Measurements from ENCODE around the gene ZNF490. TPM values are rescaled to one million over a fixed set of nuclear protein-coding genes. Genes with fewer than 3 reads are reported as not detected.
"Not testable (repeated sequence)": the region's sequence is repeated elsewhere in the genome, so short reads cannot be mapped to it uniquely, and the experiment has no call there.

The ZNF490 gene
- polyA plus RNA-seq (ENCODE audit: insufficient read length) = 5.7 TPM
- long read RNA-seq, donor 1, full-length matches to known transcripts = 1 of 1 reads
- long read RNA-seq, donor 1, partial matches to known transcripts = 0 of 1 reads
- long read RNA-seq, donor 1, other reads (novel, unspliced or antisense) = 0 of 1 reads
- long read RNA-seq, donor 2, partial matches to known transcripts = 0 of 1 reads
- long read RNA-seq, donor 2, other reads (novel, unspliced or antisense) = 0 of 1 reads
- long read RNA-seq, donor 3, full-length matches to known transcripts = 1 of 1 reads
- long read RNA-seq, donor 3, partial matches to known transcripts = 0 of 1 reads
- long read RNA-seq, donor 3, other reads (novel, unspliced or antisense) = 0 of 1 reads
- long read RNA-seq, donor 4 = 0 reads
- long read RNA-seq, donor 5, partial matches to known transcripts = 8 of 8 reads
- long read RNA-seq, donor 5, other reads (novel, unspliced or antisense) = 0 of 8 reads
- long read RNA-seq, donor 6, partial matches to known transcripts = 16 of 16 reads
- long read RNA-seq, donor 6, other reads (novel, unspliced or antisense) = 0 of 16 reads
- long read RNA-seq, donor 7, full-length matches to known transcripts = 2 of 2 reads
- long read RNA-seq, donor 7, partial matches to known transcripts = 0 of 2 reads
- long read RNA-seq, donor 7, other reads (novel, unspliced or antisense) = 0 of 2 reads
- long read RNA-seq, donor 8 = 0 reads

DNA sequence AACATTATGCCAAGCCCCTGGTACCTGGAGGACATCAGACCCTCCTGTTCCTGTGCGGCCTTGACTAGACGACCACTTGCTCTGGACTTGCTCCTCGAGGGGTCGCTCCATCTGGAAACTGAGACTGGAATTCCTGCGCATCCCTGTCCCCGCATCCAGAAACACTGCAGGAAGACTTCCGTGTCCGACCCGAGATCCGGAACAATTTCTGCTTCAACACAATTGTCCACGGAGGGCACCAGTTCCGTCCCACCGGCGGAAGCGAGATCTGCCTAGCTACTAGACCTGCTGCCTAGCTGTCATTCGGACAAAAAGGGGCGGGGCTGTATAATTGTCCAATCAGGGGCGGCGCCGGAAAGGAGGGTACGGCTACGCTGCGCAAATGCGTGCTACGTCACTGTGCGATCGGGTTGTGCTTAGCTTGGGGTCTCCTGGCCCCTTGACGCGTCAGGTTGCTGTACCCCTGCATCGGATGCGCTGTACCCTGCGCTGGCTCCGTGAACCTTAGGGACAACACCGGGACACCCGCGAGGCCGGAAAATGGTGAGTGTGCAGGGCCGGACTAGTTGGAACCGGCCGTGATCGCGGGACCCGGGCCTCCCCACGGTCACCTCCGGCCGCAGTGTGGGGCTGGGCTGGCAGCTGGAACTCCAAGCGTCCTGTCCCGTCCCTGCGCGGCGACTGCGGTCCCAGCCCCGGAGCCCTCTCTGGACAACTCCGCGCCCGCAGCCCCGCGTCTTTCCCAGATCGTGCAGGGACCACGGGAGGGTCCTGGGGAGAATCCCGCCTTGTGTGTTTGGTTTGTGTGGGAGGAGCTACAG is at the start of gene ZNF490, which contains the start of gene ZNF791:
ZNF490 (minus strand) TSS at position 274 of the 821 bp plus-strand sequence; CDS start at position 141, 133 bp downstream.
ZNF791 (plus strand) TSS at position 381 of the 821 bp plus-strand sequence; CDS start at position 541, 160 bp downstream.
- peak; percentile 99 for DNase-seq

DNA sequence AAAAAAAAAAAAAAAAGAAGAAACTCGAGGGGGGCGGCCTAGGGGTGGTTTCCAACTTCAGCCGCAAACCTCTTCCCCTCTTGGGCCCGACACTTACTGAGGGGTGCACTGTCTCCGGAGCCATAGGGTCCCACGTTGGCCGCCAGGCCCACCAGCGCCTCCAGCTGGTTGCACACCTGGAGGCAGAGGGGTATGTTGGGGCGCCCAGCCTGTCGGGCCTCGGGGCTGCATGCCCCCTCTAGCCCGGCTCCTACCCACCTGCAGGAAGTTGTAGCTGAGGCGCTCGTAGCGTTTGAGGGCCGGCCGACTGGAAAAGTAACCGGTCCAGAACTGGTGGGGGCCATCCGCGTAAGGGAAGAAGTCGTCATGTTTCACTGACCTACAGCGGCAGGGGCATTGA is 47.4 kb upstream of the ZNF490 start:
- DNase-seq = no peak

DNA sequence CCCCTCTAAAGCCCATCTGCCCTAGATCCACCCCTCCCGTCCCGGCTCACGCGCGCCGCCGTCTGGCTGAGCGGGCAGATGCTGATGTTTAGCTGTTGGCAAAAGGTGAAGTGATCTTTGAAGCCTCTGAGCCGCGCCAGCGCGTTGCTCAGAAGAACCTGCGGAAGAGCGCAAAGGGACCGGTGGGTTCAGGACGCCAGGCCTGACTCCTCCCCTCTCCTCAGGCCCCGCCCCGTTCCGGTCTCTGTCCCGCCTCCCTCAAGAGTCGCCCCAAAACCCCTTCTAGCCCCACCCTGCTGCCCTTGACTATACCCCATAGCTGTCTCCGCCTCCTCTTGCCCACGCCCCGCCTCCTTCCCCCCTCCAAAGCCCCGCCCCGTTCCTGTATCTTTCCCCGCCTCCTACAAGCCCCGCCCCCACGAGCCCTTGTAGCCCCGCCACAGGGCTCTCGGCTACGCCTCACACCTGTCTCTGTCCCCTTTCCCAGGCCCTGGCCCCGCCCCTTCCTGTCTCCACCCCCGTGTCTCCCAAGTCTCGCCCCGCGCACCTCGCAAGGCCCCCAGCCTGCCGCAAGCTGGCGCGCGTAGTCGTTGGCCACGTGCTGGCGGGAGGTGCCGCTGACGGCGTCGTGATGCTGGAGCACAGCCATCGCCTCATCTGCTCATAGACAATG is 46.4 kb upstream of the ZNF490 start:
- no peak for DNase-seq

DNA sequence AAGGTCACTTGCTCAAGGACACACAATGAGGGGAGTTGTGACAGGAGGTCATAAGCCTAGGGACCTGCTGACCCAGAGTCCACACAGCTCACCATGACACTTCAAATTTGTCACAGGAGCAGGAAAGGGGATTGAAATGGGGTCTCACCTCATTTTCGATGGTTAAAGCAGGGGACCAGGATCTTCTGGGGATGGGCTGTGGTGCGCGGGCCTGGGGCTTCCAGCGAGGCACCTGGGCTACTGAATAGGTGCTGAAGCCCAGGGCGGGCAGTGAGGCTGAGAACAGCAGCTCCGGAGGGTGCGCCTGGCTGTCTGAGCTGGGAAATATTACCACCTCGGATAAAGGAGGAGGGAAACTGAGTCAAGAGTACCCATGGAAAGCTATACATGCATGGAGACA is 44.9 kb upstream of the ZNF490 start:
- DNase-seq = no peak

DNA sequence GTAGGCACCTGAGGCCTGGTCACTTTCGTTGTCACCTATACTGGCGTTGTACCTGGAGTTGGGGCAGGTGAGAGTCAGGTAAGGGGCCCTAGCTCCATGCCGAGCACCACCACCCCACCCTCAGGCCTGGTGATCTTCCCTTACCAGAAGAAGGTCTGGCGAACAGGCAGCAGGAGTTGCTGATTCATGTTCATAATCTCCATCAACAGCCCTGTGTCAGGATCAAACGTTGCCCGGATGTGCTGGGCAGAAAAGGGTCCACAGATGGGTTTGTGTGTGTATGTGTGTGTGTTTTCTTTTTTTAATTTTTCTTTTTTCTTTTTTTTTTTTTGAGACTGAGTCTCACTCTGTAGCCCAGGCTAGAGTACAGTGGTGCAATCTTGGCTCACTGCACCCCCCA is 41.6 kb upstream of the ZNF490 start:
- DNase-seq = no peak

DNA sequence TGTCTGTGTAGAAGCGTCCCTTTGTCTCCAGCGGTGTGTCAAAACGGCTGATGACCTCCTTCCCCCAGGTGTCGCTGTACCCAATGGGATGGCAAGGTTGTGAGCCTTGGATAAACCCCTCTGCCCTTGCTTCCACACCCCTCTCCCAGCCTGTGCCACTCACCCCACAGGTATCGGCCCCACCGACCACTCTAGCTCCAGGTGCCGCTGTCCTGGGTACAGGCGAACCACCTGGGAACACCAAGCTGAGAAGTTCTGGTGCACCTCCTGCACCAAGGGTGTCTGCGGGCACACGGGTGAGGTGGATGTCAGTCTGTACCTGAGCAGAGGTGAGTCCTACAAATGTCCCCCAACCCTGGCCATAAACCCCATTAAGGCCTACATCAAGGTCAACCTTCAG is 39.3 kb upstream of the ZNF490 start:
- no peak for DNase-seq

DNA sequence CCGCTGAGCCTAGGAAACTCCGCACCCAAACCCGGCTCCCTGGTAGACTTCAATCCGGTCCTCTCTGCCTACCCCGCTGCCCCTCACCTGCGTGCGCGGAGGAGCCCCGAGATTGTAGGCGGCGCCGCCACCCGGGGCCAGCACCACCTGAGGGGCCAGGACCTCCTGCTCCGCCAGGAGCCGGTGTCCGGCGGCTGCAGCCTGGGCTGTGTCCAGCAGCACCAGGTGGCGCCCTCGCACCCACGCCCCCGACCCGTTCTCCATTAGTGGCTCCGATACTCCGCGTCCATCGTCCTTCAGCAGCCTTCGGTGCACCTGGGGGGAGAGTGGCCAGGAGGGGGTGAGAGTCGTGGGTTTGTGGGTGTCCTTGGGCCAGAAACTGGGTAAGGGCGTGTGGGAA is 37.5 kb upstream of the ZNF490 start:
- DNase-seq = no peak

DNA sequence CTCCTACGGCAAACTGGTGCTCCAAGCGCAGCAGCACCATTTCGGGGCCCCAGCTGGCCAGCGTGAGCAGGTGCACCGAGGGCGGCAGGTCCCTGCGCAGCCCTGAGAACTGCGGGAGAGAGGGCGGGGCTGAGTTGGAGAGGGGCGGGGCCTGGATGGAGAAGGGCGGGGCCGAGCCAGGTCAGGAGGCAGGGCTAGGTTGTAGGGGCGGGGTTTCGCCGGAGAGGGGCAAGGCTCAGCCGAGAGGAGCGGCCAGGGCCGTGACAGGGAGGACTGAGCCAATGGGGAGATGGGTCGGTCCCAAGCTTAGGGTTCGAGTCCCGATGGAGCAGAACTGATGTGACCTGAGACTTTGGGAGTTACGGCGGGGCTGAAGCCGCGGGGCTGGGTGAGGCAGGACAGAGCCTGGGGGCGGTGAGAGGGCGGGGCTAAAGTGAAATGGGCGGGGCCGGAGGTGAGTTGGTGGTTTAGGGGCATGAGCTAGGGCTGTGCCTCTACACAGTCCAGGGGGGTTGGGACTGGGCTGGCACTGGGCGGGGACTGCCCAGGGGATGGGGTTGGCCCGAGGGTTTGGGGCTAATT is 37.0 kb upstream of the ZNF490 start:
- DNase-seq = peak; percentile 60

DNA sequence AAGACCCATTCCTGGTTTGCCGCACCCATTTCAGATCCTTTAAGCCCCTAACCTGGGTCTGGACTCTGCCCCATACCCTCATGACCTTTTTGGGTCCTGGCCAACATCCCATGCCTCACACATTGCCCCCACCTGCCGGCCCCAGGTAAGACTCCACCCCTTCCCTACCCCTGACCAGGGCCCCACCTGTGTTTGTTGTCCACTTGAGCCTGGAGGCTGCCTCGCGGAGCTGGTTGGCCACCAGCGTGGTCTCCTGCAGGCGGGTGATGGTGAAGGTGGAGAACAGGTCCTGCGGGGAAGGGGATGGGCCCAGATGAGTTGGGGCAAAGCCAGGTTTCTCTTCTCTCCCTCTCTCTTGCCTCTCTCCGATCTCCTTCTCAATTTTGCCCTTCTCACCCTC is 36.4 kb upstream of the ZNF490 start:
- no peak for DNase-seq

DNA sequence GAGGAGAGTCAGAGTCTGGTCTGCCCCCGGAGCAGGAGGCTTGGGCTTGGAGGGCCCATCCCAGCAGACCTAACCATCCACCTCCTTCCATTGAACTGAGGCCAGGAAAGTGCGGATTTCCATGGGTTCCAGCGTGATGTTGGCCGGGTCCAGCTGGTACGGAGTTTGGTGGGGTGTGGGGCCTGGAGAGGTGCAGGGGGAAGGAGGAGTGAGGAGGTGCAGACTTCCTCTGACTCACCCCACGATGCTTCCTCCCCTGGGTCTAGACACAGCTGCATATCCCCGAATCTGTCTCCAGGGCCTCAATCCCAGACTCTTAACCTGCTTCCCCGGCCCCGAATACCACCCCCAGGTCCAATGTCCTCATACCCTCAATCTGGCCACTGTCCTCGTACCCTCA is 35.9 kb upstream of the ZNF490 start:
- DNase-seq = no peak

DNA sequence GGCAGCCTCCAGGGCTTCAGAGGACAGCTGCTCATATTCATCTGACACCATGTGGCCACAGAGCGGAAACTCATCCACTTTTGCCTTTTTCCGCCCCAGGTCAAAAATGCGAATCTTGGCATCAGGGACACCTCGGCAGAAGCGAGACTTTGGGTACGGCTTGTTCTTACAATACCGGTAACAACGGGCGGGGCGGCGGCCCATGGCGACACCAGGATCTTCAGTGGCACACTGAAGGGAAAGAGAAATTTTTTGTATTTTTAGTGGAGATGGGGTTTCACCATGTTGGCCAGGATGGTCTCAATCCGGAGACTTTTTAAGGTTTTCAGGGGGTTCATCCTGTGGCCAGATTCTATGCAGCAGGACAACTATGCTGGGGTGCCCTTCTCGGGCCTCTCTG is 33.1 kb upstream of the ZNF490 start:
- not testable (repeated sequence) for DNase-seq

DNA sequence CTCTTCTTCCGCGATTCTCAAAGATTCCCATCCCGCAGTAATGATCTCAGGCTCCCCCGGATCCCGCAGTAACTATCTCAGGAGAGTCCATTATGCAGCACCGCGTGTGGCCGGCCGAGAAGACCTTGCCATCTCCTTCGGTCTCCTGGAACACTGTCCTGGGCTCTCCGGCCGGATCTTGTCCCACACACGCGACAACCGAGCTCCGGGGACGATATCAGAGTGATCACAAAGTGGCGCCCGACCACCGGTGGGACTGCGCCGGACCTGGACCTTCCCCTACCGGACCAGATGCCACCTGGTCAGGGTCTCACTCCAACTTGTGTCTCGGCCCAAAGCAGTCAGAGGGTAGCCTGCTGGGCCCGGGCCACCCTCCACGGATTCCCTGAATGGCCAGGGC is 31.9 kb upstream of the ZNF490 start:
- no peak for DNase-seq

DNA sequence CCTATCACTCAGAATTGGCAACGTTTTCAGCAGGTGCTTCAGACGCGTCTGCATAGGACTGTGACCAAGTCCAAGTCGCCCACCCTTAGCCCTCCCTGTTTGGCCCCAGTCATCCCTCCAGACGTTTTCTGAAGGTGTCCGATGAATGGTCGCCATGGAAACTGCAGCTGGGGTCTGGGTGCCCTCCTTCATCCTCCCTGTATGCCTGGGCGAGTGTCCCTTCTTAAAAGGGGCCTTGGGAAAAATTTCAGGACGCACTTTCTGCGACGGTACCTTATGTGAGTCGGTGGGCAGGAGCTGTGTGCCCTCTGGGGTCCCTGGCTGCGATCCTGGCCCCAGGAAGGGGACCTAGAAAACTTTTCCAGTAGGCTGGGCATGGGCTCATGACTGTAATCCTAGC is 30.8 kb upstream of the ZNF490 start:
- no peak for DNase-seq

DNA sequence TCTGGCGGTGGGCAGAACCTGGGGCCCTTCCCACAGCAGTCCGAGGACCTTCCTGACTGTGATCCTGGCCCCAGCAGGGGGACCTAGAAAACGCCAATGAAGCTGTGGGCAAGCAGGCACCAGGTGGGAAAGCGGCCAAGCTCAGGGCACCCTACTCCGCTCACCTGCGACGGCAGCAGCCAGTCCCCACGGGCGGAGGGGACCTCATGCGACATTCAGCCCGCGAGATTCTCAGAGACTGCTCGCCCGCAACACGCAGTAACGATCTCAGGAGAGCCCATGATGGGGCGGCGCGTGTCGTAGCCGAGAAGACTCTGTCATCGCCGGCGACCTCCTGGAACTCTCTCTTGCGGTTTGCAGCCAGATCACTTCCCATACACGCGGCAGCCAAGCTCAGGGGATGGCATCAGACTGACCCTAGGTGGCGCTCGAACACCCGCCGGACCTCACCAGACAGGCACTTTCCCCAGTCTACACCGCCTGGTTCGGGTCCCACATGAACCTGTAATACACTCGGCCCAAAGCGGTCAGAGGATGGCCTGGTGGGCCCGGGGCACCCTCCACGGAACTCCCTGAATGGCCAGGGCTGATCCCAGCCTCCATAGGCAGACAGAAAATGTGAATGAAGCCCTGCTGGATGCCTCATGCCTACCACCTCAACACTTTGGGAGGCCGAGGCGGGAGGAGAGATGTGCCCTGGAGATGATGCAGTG is 29.4 kb upstream of the ZNF490 start:
- peak; percentile 68 for DNase-seq

DNA sequence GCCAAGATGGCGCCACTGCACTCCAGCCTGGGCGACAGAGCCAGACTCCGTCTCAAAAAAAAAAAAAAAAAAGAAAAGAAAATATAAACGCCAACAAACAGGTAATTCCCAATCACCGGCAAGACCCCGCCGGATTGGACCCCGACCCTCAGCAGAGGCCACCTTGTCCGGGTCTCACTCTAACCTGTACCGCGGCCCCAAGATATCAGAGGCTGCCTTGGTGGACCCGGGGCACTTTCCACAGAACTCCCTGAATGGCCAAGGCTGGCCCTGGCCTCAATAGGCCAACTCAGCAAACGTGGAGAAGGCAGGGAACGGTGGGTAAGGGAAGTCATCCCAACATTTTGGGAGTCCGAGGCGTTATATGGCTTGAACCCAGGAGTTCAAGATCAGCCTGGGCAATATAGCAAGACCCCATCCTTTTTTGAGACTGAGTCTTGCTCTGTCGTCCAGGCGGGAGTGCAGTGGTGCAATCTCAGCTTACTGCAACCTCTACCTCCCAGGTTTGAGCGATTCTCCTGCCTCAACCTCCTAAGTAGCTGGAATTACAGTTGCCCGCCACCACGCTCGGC is 28.1 kb upstream of the ZNF490 start:
- no peak for DNase-seq

DNA sequence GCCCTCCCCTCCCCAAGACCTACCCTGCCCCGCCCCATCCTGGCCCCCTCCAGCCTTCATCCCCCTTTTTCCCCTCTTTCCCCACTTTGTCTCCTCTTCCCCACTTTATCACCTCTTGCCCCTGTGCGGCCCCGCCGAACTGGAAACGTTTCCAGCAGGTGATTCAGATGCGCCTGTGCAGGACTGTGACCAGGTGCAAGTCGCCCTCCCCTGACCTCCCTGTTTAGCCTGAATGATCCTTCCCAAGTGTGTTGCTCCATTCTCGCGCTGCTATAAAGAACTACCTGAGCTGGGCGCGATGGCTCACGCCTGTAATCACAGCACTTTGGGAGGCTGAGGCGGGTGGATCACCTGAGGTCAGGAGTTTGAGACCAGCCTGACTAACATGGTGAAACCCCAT is 26.0 kb upstream of the ZNF490 start:
- no peak for DNase-seq

DNA sequence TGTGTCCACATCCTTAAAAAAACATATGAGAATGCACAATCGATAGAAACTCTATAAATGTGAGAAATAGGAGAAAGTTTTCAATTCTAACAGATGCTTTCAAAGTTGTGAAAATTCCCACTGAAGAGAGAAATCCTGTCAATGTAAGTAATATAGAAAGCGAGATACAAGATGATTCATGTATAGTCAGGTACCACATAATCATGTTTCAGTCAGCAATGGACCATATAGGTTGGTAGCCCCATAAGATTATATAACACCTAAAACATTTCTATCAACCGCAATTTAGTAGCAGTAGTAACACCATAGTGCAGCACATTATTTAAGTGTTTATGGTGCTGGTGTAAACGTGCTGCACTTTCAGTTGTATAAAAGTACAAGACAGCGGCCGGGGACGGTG is 18.6 kb upstream of the ZNF490 start:
- DNase-seq = no peak

DNA sequence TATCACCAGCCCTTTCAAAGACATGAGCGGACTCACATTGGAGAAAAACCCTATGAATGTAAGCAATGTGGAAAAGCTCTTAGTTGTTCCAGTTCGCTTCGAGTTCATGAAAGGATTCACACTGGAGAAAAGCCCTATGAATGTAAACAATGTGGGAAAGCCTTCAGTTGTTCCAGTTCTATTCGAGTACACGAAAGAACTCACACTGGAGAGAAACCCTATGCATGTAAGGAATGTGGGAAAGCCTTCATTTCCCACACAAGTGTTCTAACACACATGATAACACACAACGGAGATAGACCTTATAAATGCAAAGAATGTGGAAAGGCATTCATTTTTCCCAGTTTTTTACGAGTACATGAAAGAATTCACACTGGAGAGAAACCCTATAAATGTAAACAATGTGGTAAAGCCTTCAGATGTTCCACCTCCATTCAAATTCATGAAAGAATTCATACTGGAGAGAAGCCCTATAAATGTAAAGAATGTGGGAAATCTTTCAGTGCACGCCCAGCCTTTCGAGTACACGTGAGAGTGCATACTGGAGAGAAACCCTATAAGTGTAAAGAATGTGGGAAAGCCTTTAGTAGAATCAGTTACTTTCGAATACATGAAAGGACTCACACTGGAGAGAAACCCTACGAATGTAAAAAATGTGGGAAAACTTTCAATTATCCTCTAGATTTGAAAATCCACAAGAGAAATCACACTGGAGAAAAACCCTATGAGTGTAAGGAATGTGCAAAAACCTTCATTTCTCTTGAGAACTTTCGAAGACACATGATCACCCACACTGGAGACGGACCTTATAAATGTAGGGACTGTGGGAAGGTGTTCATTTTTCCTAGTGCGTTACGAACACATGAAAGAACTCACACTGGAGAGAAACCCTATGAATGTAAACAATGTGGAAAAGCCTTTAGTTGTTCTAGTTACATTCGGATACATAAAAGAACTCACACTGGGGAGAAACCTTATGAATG is 17.7 kb upstream of the ZNF490 start:
- no peak for DNase-seq

DNA sequence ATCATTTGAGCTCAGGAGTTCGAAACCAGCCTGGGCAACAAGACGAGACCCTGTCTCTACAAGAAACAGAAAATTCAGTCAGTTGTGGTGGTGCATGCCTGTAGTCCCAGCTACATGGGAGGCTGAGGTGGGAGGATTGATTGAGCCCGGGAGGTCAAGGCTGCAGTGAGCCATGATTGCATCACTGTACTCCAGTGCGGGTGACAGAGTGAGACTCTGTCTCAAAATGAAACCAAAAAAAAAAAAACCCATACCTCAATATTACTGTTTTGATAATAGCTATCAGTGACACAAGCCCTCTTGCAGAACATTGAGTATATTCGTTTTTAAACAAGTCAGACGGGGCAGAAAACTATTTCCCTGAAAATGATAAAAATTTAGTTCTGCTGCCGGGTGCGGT is 16.3 kb upstream of the ZNF490 start:
- DNase-seq = no peak

Data from left kidney (tissue), 8 donors.